Measurements from ENCODE around the gene PRKG1.

The PRKG1 gene

GRCh38 chr10:51635436-51635835 lies 561.1 kb downstream of the PRKG1 start:
- H3F3A ChIP-seq (ENCODE audit: control insufficient read depth, insufficient read depth): no peaks in the 10 kb centered on the region
- no peak overlapping the region for H3K4me3 ChIP-seq (ENCODE audit: low read length)
- no peaks in the 10 kb centered on the region for H3K9me2 ChIP-seq (replicated peaks; ENCODE audit: control insufficient read depth, low read length)
- H3K4me1 ChIP-seq (ENCODE audit: control insufficient read depth, low read length): no peaks in the 10 kb centered on the region
- TF ChIP-seq CTCF (IDR thresholded peaks at IDR 0.05; ENCODE audit: low read depth, low read length, poor library complexity, severe bottlenecking) (no peak), EZH2phosphoT487 (IDR thresholded peaks at IDR 0.05; ENCODE audit: borderline replicate concordance, low read length) (no peak)
- H3K4me2 ChIP-seq (ENCODE audit: low read length): no peak overlapping the region
- H3K79me2 ChIP-seq (ENCODE audit: control insufficient read depth, low read length): no peaks in the 10 kb centered on the region
- H3K27me3 ChIP-seq (ENCODE audit: control insufficient read depth, low read length): no peaks in the 10 kb centered on the region
- H3K9me3 ChIP-seq (ENCODE audit: control insufficient read depth, insufficient read depth, low read length): no peaks in the 10 kb centered on the region
- no peaks in the 10 kb centered on the region for H4K20me1 ChIP-seq (ENCODE audit: control insufficient read depth, insufficient read depth, low read depth, low read length)
- no peak overlapping the region for H3K27ac ChIP-seq (ENCODE audit: low read depth, low read length)
- no peaks in the 10 kb centered on the region for H3K36me3 ChIP-seq (ENCODE audit: control insufficient read depth, low read length)

- Histone ChIP-seq H3K36me3 (ENCODE audit: control insufficient read depth, low read length) (no peaks in the 10 kb centered on the region), H3K79me2 (ENCODE audit: control insufficient read depth, low read length) (no peaks in the 10 kb centered on the region), H3K9me2 (replicated peaks; ENCODE audit: control insufficient read depth, low read length) (no peaks in the 10 kb centered on the region), H3K9me3 (ENCODE audit: control insufficient read depth, insufficient read depth, low read length) (no peaks in the 10 kb centered on the region), H3K4me2 (ENCODE audit: low read length) (no peak overlapping the region), H3K27ac (ENCODE audit: low read depth, low read length) (no peak overlapping the region), H3K4me1 (ENCODE audit: control insufficient read depth, low read length) (no peaks in the 10 kb centered on the region), H3K27me3 (ENCODE audit: control insufficient read depth, low read length) (no peaks in the 10 kb centered on the region), H4K20me1 (ENCODE audit: control insufficient read depth, insufficient read depth, low read depth, low read length) (no peaks in the 10 kb centered on the region), H3F3A (ENCODE audit: control insufficient read depth, insufficient read depth) (no peaks in the 10 kb centered on the region), H3K4me3 (ENCODE audit: low read length) (no peak overlapping the region)
- TF ChIP-seq CTCF (IDR thresholded peaks at IDR 0.05; ENCODE audit: low read depth, low read length, poor library complexity, severe bottlenecking): no peak
- TF ChIP-seq EZH2phosphoT487 (IDR thresholded peaks at IDR 0.05; ENCODE audit: borderline replicate concordance, low read length): no peak
These were observed 563.9 kb downstream of the PRKG1 start for GRCh38 chr10:51638211-51638610.

GRCh38 chr10:51638737-51639136 lies 564.5 kb downstream of the PRKG1 start:
- H4K20me1 ChIP-seq (ENCODE audit: control insufficient read depth, insufficient read depth, low read depth, low read length): no peaks in the 10 kb centered on the region
- H3K36me3 ChIP-seq (ENCODE audit: control insufficient read depth, low read length): no peaks in the 10 kb centered on the region
- H3K4me3 ChIP-seq (ENCODE audit: low read length): no peak overlapping the region
- no peaks in the 10 kb centered on the region for H3K27me3 ChIP-seq (ENCODE audit: control insufficient read depth, low read length)
- H3K4me1 ChIP-seq (ENCODE audit: control insufficient read depth, low read length): no peaks in the 10 kb centered on the region
- no peaks in the 10 kb centered on the region for H3K9me2 ChIP-seq (replicated peaks; ENCODE audit: control insufficient read depth, low read length)
- TF ChIP-seq CTCF (IDR thresholded peaks at IDR 0.05; ENCODE audit: low read depth, low read length, poor library complexity, severe bottlenecking) (no peak), EZH2phosphoT487 (IDR thresholded peaks at IDR 0.05; ENCODE audit: borderline replicate concordance, low read length) (no peak)
- no peaks in the 10 kb centered on the region for H3F3A ChIP-seq (ENCODE audit: control insufficient read depth, insufficient read depth)
- no peaks in the 10 kb centered on the region for H3K79me2 ChIP-seq (ENCODE audit: control insufficient read depth, low read length)
- no peaks in the 10 kb centered on the region for H3K9me3 ChIP-seq (ENCODE audit: control insufficient read depth, insufficient read depth, low read length)
- no peak overlapping the region for H3K27ac ChIP-seq (ENCODE audit: low read depth, low read length)
- no peak overlapping the region for H3K4me2 ChIP-seq (ENCODE audit: low read length)
